HG02763 (cell line): ENCODE measurements around the gene ARIH2.

ENCODE experiments used
- ATAC-seq: cut with Tn5 transposase; IDR thresholded peaks from one replicate; pipeline ENCODE4 v1.9.1; 2021; ENCODE audit warnings: mild to moderate bottlenecking, moderate library complexity; ENCODE audit not compliant: unreplicated experiment

The ARIH2 gene

GRCh38 chr3:49034650-49035049, 116.0 kb downstream of the ARIH2 start:
- ATAC-seq = no peak

GRCh38 chr3:49035281-49035680, 116.6 kb downstream of the ARIH2 start:
- no peak for ATAC-seq
